GM04503 (cell line): ENCODE data around the gene SP8.
"Not testable (repeated sequence)": the region's sequence is repeated elsewhere in the genome, so short reads cannot be mapped to it uniquely, and the experiment has no call there.

Source experiments
- DNase-seq: peaks from one replicate; pipeline ENCODE4 v3.0.0-alpha.2; 2012; ENCODE audit warnings: low read depth

The SP8 gene

GRCh38 chr7:20786779-20787659, at the start of gene SP8:
SP8 (minus strand) TSS chr7:20786886; CDS start chr7:20786798, 88 bp downstream.
- DNase-seq: no peak

GRCh38 chr7:20836424-20836823, 49.7 kb upstream of the SP8 start:
- not testable (repeated sequence) for DNase-seq

GRCh38 chr7:20835111-20835750, 48.5 kb upstream of the SP8 start:
- no peak for DNase-seq

- no peak for DNase-seq
These were observed 48.0 kb upstream of the SP8 start for GRCh38 chr7:20834656-20835055.

- DNase-seq: no peak
These were observed 45.3 kb upstream of the SP8 start for GRCh38 chr7:20831956-20832355.

GRCh38 chr7:20831451-20831850, 44.8 kb upstream of the SP8 start:
- DNase-seq: no peak

GRCh38 chr7:20828947-20829346, 42.3 kb upstream of the SP8 start:
- DNase-seq: no peak

- DNase-seq: no peak
These were observed 40.5 kb upstream of the SP8 start for GRCh38 chr7:20827172-20827571.

- DNase-seq: no peak
These were observed 39.6 kb upstream of the SP8 start for GRCh38 chr7:20826243-20826642.

- no peak for DNase-seq
These were observed 38.9 kb upstream of the SP8 start for GRCh38 chr7:20825555-20825954.

- DNase-seq: not testable (repeated sequence)
These were observed 34.7 kb upstream of the SP8 start for GRCh38 chr7:20821390-20821789.

GRCh38 chr7:20816372-20816959, 29.8 kb upstream of the SP8 start:
- DNase-seq: no peak

GRCh38 chr7:20804345-20804744, 17.7 kb upstream of the SP8 start:
- no peak for DNase-seq

GRCh38 chr7:20799566-20800366, 13.1 kb upstream of the SP8 start:
- DNase-seq: no peak

GRCh38 chr7:20798694-20799121, 12.0 kb upstream of the SP8 start:
- no peak for DNase-seq

GRCh38 chr7:20798081-20798693, 11.5 kb upstream of the SP8 start:
- DNase-seq: no peak

- no peak for DNase-seq
These were observed 10.9 kb upstream of the SP8 start for GRCh38 chr7:20797462-20798080.

- no peak for DNase-seq
These were observed 10.4 kb upstream of the SP8 start for GRCh38 chr7:20797042-20797461.

GRCh38 chr7:20796500-20796899, 9.8 kb upstream of the SP8 start:
- DNase-seq: no peak

GRCh38 chr7:20795881-20796280, 9.2 kb upstream of the SP8 start:
- DNase-seq: no peak

- no peak for DNase-seq
These were observed 8.7 kb upstream of the SP8 start for GRCh38 chr7:20795361-20795760.
